Ramos (cell line): ENCODE results near the gene RIPK4.
"Not testable (repeated sequence)": the region's sequence is repeated elsewhere in the genome, so short reads cannot be mapped to it uniquely, and the experiment has no call there.

Source experiments
- in situ Hi-C: fragments of 300-500 bp; cut with MboI; formaldehyde crosslinking; loops from one replicate; pipeline ENCODE4 v1.14.3; 2022; ENCODE audit warnings: low sequenced_read_pairs; ENCODE audit not compliant: unreplicated experiment

RIPK4 gene

DNA sequence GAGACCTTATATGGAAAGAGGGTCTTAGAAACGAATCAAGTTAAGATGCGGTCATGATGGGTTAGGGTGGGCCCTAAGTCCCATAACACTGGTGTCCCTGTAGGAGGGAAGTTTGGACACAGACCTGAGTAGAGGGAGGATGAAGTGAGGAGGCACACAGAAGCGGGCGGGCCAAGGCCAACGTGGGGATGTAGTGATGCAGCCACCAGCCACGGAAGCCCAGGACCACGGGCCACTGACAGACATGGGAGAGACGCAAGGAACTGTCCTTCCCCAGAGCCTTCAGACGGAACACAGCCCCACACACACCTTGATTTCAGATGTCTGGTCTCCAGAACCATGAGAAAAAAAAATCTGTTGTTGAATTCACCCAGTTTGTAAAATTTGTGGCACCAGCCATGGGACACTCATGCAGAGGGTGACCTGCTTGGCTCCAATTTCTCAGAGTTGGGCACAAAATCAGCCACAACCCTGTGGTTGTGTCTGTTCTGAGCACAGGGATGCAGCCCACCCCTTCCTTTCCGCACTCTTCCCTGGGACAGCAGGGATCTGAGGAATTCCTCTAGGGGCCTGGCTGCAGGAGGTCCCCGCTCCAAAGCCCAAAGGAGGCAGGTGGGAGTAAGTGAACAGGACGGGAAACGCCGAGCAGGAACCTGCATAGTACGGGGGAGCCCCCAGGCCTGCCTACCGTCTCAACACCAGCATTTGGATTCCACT lies 61.1 kb downstream of the RIPK4 start:
- in situ Hi-C loops = no loop called here

DNA sequence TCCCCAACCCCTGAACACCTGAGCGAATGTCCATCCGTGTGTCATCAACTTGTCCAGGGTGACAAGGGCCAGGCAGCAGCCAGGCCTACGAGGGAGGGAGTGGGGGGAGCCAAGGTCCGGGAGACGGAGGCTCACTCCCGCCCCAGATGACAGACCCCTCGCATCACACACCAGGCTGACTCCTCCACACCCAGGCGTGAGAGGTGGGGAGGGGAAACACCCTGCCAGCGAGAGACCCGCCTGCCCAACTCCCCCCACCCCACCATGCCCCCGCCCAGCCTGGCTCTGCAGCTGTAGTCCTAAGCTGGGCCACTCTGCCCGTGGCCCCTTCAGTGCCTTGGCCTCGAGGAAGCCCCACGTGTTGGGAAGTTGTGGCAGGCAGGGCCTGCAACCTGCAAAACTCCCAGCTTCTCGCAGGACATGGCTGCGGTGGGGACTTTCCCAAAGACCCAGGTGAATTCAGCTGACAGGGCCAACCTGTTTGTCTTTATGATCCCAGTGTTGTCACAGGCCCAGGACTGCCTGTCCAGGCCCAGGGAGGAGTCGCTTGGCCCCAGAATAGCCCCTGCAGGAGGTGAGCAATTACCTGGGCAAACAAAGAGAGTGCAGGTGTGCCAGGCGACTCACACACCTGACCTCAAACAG lies 62.9 kb downstream of the RIPK4 start:
- in situ Hi-C loops = no loop called here

DNA sequence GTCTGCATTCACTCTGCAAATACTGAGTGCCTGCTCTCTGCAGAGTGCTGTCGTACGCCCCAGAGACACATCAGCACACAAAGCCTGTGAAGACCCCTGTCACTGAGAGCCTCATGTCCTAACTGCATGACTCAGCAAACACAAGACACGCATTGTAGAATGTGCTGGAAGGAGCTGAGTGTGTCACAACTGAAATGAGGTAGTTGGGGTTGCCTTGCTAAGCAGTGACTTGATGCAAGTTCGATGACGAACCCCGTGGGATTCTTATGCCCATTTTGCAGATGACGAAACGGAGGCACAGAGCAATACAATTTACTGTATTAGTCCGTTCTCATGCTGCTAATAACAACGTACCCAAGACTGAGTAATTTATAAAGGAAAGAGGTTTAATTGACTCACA lies 65.1 kb downstream of the RIPK4 start:
- in situ Hi-C loops = no loop called here

DNA sequence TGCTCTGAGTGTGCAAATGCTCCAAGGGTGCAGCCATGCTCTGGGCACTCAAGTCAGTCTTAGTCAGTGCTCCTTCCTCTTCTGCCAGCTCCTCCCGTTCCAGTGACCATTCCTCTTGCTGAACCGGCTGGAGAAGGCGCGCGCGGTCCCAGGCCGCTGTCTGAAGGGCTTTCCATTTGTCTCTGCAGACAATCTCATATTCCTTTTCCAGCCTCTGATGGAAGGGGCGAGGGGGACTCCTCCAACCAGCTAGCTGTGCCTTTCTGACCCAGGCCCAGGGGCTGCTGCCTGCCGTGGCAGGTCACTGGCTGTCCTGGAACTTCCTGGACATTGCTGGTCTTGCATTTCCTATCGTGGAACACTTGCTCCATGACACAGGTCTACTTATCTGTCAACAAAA lies 67.5 kb downstream of the RIPK4 start:
- in situ Hi-C loops = no loop called here

DNA sequence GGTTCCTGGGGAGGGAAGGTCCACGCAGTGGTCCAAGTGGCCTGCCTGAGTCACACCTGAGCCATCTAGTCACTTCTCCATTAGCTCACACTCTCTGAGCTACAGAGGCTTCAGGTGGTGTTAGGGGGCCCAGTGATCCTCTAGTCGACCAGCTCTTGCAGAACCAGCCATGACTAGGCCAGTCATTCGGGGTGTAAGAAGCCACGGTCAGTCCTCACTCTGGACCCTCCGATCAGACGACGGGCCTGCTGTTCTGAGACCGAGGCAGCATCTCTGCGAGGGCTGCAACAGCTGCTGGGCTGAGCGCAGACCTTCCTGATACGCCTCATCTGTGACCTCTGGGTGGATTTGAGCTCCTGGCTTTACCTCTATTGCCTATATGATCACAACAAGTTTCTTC lies 68.8 kb downstream of the RIPK4 start:
- in situ Hi-C loops = no loop called here

DNA sequence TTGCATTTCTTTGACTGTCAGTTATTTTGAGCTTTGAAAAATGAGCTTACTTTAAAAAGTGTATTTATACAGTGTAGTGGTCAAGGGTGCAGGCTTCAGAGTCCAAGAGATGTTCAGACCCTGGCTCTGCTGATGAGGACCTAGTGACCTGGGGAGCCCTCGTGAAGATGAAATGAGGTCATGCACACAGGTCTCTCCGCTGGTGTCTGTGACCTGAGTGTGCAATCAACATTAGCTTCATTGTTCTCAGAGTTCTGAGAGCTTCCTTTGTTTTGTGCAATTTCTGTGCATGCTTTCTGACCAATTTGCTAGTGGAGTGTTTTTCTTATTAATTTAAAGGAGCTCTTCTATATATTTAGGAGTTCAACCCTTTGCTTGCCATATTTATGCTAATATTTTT lies 71.3 kb downstream of the RIPK4 start:
- in situ Hi-C loops = no loop called here

DNA sequence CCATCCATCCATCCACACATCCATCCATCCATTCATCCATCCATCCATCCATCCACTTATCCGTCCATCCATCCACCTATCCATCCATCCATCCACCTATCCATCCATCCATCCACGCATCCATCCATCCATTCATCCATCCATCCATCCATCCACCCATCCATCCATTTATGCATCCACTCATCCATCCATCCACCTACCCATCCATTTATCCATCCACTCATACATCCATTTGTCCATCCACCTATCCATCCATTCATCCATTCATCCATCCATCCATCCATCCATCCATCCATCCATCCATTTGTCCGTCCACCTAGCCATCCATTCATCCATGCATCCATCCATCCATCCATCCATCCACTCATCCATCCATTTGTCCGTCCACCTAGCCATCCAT lies 72.8 kb downstream of the RIPK4 start:
- in situ Hi-C loops = not testable (repeated sequence)

DNA sequence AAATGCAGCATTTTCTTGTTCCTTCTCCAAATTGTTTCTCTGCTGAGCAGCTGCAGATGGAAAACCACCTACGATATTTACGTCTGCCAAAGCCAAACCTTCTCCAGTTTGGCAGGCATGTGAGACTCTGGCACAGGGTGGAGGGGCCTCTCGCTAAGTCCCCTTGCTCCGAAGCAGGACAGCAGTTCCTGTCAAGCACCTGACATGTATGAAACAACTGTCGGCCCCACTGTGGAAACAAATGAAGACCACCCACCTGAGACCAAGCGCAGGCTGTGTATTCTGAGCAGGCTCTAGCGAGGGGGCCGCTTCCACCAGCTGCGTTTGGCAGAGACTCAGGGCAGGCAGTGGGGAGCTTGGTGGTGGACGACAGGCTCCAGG lies 74.7 kb downstream of the RIPK4 start:
- in situ Hi-C loops = no loop called here

DNA sequence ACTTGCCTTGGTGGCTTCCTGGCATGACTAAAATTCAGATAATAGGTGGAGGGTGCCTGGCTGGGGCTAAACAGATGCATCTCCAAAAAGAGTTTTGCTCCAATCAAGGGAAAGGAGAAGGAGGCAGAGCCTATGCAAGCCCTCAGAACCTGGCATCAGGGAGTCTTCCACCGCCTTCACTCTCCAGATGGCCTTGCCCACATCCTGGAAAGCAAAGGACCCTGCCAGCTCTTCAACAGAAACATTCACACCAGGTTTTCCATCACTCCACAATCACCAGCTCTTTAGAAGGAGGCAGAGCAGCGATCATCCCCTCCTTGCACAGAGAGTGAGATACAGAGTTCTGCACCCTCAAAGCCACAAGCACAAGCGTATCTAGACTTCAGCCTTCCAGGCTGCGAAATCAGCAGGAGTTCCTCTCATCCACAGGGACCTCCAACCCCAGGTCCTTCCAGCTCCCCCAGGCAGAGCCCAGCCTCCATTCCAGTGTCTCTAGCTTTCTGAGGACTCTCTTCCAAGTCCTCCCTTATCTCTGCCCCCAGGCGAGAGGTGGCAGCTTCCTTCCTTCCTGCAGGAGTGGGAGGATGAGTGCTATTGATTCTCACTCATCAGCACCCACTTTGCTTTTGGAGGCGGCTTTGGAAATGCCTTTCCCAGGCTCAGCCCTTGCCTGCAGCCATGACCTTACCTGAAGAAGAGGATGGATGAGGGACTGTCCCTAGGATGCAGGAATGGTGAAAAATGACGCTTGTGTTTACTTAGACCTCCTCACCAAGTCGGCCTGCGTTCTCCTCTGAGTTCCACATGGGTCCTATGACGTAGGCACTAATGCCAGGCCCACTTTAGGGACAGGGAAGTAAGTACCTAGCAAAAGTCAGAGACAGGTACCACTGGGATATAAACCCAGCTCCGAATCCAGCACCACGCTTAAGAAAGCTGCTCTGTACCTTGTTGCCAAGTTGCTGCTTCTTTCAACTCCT lies 75.4 kb downstream of the RIPK4 start:
- in situ Hi-C loops = no loop called here
